Peyer's patch (tissue), 4 donors: Measurements from ENCODE around the gene GAB1. TPM values are rescaled to one million over a fixed set of nuclear protein-coding genes. Genes with fewer than 3 reads are reported as not detected.
A peak's percentile ranks its signal among the peaks of the same experiment; 100 is the strongest.

Experiments used
- DNase-seq, 3 donors: peaks; one replicate each; pipeline ENCODE4 v3.0.0-alpha.2; 2017 to 2019
- H3K27ac ChIP-seq, 4 donors: fragments of 200-600 bp; sonication (generic); one replicate each; pipeline ENCODE4 v1.5.1; 2016 to 2019
- H3K27me3 ChIP-seq, 2 donors: fragments of 200-600 bp; sonication (generic); one replicate each; pipeline ENCODE4 v1.5.1; 2019
- H3K36me3 ChIP-seq, 3 donors: fragments of 200-600 bp; sonication (generic); one replicate each; pipeline ENCODE4 v1.5.1; 2016 to 2019
- H3K4me1 ChIP-seq, 4 donors: fragments of 200-600 bp; sonication (generic); one replicate each; pipeline ENCODE4 v1.5.1; 2016 to 2019
- H3K4me3 ChIP-seq, 4 donors: fragments of 200-600 bp; sonication (generic); 1 replicate in 3 of 4; 2 replicates in 1 of 4; pipeline ENCODE4 v1.5.1; 2016 to 2019; ENCODE audit warnings: mild to moderate bottlenecking in 1 of 4
- H3K9me3 ChIP-seq, 4 donors: fragments of 200-600 bp; sonication (generic); one replicate each; pipeline ENCODE4 v1.5.1; 2016 to 2019; ENCODE audit warnings: mild to moderate bottlenecking in 1 of 4
- POLR2A ChIP-seq, 2 donors: fragments of 450-650 bp; IDR thresholded peaks; one replicate each; pipeline ENCODE4 v1.5.1; 2017; ENCODE audit warnings: antibody characterized with exemption in 2 of 2, mild to moderate bottlenecking in 2 of 2, moderate library complexity in 2 of 2
- total RNA-seq, 4 donors: library from RNA; depleted of rRNA; stranded (reverse); fragments of >200 nt; gene quantifications; one replicate each; pipeline ENCODE4 v1.1.0, GENCODE V29; 2016
- TF ChIP-seq, protein P1 (sequence below), 6 experiments: fragments of 450-650 bp in 4 of 6; fragments of 200-600 bp in 2 of 6; sonication (generic) in 1 of 6; IDR thresholded peaks; one replicate each; pipeline ENCODE4 v1.5.1; 2017 to 2019; ENCODE audit warnings: antibody characterized with exemption in 6 of 6, mild to moderate bottlenecking in 3 of 6, moderate library complexity in 1 of 6

GAB1 gene
- total RNA-seq, 4 donors from 2014 or later = 31.9 to 76.7 (median 40.5) TPM

GRCh38 chr4:143294310-143294709 is 42.4 kb upstream of the GAB1 start:
- Histone ChIP-seq H3K27me3 (no peaks in the 10 kb centered on the region), H3K9me3 (no peaks in the 10 kb centered on the region), H3K36me3 (no peaks in the 10 kb centered on the region), H3K4me3 (no peak overlapping the region), H3K27ac (peak overlapping the region in 1 of 4 donors; percentile 27), H3K4me1 (no peaks in the 10 kb centered on the region)
- peak; percentile 25 to 57 (median 55) for DNase-seq
- TF ChIP-seq, protein P1, sequence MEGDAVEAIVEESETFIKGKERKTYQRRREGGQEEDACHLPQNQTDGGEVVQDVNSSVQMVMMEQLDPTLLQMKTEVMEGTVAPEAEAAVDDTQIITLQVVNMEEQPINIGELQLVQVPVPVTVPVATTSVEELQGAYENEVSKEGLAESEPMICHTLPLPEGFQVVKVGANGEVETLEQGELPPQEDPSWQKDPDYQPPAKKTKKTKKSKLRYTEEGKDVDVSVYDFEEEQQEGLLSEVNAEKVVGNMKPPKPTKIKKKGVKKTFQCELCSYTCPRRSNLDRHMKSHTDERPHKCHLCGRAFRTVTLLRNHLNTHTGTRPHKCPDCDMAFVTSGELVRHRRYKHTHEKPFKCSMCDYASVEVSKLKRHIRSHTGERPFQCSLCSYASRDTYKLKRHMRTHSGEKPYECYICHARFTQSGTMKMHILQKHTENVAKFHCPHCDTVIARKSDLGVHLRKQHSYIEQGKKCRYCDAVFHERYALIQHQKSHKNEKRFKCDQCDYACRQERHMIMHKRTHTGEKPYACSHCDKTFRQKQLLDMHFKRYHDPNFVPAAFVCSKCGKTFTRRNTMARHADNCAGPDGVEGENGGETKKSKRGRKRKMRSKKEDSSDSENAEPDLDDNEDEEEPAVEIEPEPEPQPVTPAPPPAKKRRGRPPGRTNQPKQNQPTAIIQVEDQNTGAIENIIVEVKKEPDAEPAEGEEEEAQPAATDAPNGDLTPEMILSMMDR (IDR thresholded peaks at IDR 0.05) = no peak

DNA sequence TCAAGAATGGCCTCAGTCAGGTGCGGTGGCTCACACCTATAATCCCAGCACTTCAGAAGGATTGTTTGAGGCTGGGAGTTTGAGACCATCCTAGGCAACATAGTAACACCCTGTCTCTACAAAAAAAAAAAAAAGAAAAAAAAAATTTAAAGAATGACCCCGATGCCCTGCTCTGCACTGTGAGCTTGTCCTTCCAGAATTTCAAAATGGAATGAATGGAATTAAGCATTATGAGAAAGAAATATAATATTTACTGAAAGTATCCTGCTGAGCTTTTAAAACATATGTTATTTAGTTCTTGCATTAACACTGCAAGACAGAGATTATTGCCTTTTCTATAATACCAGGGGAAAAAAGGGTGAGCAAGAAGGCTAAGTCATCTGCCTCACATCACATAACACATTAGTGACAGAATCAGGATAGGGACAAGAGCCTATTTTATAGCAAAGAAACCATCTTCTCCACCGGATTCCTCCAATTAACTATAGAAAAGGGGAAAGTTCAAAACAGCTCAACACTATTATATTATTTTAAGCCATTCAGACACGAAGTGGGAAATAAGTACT is 41.9 kb upstream of the GAB1 start:
- Histone ChIP-seq H3K9me3 (no peaks in the 10 kb centered on the region), H3K36me3 (no peaks in the 10 kb centered on the region), H3K4me3 (no peak overlapping the region), H3K27me3 (no peaks in the 10 kb centered on the region), H3K4me1 (no peaks in the 10 kb centered on the region), H3K27ac (peak overlapping the region in 1 of 4 donors; percentile 27)
- DNase-seq = no peak
- TF ChIP-seq, protein P1 (IDR thresholded peaks at IDR 0.05) = no peak
- no peak for TF ChIP-seq POLR2A (IDR thresholded peaks at IDR 0.05)

DNA sequence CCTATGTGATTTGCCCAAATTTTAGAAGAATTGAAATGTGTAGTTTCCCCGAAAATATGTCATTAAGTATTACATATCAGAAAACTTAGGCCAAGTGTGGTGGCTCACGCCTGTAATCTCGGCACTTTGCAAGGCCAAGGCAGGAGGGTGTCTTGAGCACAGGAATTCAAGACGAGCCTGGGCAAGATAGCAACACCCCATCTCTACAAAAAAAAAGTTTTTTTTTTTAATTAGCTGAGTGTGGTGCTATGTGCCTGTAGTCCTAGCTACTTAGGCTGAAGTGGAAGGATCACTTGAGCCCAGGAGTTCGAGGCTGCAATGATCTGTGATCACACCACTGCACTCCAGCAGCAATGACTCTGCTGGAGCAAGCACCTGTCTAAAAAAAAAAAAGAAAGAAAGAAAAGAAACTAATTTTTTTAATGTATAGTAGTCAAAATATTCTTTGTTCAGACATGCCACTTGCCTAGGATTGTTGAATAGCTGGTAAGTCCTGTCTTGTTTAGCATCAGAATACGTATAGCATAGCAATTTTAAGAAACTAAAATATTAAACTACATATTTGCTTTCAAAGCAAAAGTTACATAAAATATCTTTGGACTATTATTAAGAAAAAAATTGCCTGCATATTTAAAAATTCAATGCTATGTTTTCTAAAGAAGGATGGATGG is 40.1 kb upstream of the GAB1 start:
- H3K27me3 ChIP-seq = no peaks in the 10 kb centered on the region
- no peak for DNase-seq
- H3K4me1 ChIP-seq = no peaks in the 10 kb centered on the region
- H3K27ac ChIP-seq = no peak overlapping the region
- H3K36me3 ChIP-seq = no peaks in the 10 kb centered on the region
- H3K9me3 ChIP-seq = no peaks in the 10 kb centered on the region
- TF ChIP-seq POLR2A (IDR thresholded peaks at IDR 0.05) = no peak
- TF ChIP-seq, protein P1 (IDR thresholded peaks at IDR 0.05) = no peak
- no peak overlapping the region for H3K4me3 ChIP-seq

DNA sequence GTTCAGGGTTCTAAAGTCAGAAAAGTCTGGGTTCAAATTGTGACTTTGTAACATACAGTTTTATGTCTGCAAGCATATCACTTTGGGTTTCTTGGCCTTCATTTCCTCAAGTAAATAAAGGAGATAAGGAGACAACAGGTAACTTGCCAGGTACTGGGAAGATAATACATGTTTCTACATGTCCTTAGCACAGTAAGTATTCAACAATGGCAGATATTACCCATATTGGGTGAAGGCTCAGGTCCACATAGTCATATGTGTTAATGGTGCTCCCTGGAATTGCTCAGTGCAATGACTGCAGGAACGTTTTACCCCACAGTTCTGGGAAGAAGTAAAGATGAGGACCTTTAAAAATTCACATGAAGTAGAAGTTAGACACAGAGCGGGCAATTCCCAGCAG is 35.8 kb upstream of the GAB1 start:
- Histone ChIP-seq H3K27ac (no peak overlapping the region), H3K9me3 (no peaks in the 10 kb centered on the region), H3K4me1 (no peaks in the 10 kb centered on the region), H3K36me3 (no peaks in the 10 kb centered on the region), H3K4me3 (no peak overlapping the region), H3K27me3 (no peaks in the 10 kb centered on the region)
- DNase-seq = no peak
- TF ChIP-seq, protein P1 (IDR thresholded peaks at IDR 0.05) = no peak
- TF ChIP-seq POLR2A (IDR thresholded peaks at IDR 0.05) = no peak

GRCh38 chr4:143302536-143302935 is 34.1 kb upstream of the GAB1 start:
- no peak for DNase-seq
- TF ChIP-seq POLR2A (IDR thresholded peaks at IDR 0.05) = no peak
- TF ChIP-seq, protein P1 (IDR thresholded peaks at IDR 0.05) = no peak
- H3K36me3 ChIP-seq = no peaks in the 10 kb centered on the region
- H3K4me1 ChIP-seq = no peaks in the 10 kb centered on the region
- H3K4me3 ChIP-seq = no peak overlapping the region
- H3K27me3 ChIP-seq = no peaks in the 10 kb centered on the region
- H3K27ac ChIP-seq = no peak overlapping the region
- H3K9me3 ChIP-seq = no peaks in the 10 kb centered on the region
